HCT116 (cell line): Measurements from ENCODE around the gene FCHO2. TPM values are rescaled to one million over a fixed set of nuclear protein-coding genes. Genes with fewer than 3 reads are reported as not detected.

Source experiments
- ATAC-seq: fragments of 200-7000 bp; cut with Tn5 transposase; 2 replicates; pipeline ENCODE4 v1.9.1; 2020; ENCODE audit warnings: mild to moderate bottlenecking, moderate library complexity
- BruUV-seq: library from RNA; stranded (reverse); fragments of 400-500 nt; replicated peaks from 2 replicates; lab custom pipeline; 2021; lab: Mats Ljungman, UMichigan
- CTCF ChIA-PET: fragments of 300-600 bp; sonication (Branson Sonifier 250); formaldehyde crosslinking; loops from one replicate; lab custom pipeline; 2021; ENCODE audit warnings: antibody characterized with exemption; lab: Charles Lee
- POLR2A ChIA-PET: fragments of 300-600, 350-600 bp; sonication (Branson Sonifier 250); formaldehyde crosslinking; loops from one replicate; lab custom pipeline; 2021; ENCODE audit warnings: antibody characterized with exemption; lab: Charles Lee
- RAD21 ChIA-PET, 2 experiments: fragments of 300-600 bp; sonication (Branson Sonifier 250); formaldehyde crosslinking; loops; one replicate each; lab custom pipeline; 2023; ENCODE audit warnings: low total read pairs in 2 of 2; ENCODE audit not compliant: uncharacterized antibody in 2 of 2, unreplicated experiment in 2 of 2, low non-redundant PET in 1 of 2; lab: Charles Lee
- DNase-seq: peaks from one replicate; pipeline ENCODE4 v3.0.0-alpha.2; 2010; ENCODE audit warnings: low read depth, low spot score
- H2AFZ ChIP-seq: fragments of 200-600 bp; shearing (Covaris generic), sonication (generic); 2 replicates; pipeline ENCODE4 v1.6.1; 2017; ENCODE audit warnings: low read depth, mixed run types, mixed read lengths, antibody characterized with exemption, low read length; ENCODE audit not compliant: poor library complexity, severe bottlenecking
- H3K27ac ChIP-seq: 2 replicates; pipeline ENCODE4 v1.5.1; 2012; ENCODE audit warnings: low read depth, low read length
- H3K27me3 ChIP-seq: fragments of 200-600 bp; sonication (generic); 2 replicates; pipeline ENCODE4 v1.6.1; 2016; ENCODE audit warnings: mixed run types, low read length, mixed read lengths; ENCODE audit not compliant: insufficient read depth
- H3K36me3 ChIP-seq, 2 experiments: fragments of 200-500 bp in 1 of 2; fragments of 200-600 bp in 1 of 2; sonication (Bioruptor generic) in 1 of 2; sonication (generic) in 1 of 2; 2 replicates each; pipeline versions ENCODE4 v1.5.1 to v1.6.1; 2014 to 2016; ENCODE audit warnings: low read length in 2 of 2, inconsistent platforms in 1 of 2, mixed read lengths in 1 of 2, mixed run types in 1 of 2; ENCODE audit not compliant: insufficient read depth in 2 of 2, control insufficient read depth in 1 of 2
- H3K4me1 ChIP-seq, 2 experiments: fragments of 200-600 bp in 1 of 2; sonication (generic) in 1 of 2; 2 replicates each; pipeline versions ENCODE4 v1.5.1 to v1.6.1; 2012 to 2017; ENCODE audit warnings: low read length in 2 of 2, inconsistent platforms in 1 of 2, mild to moderate bottlenecking in 1 of 2, mixed read lengths in 1 of 2, mixed run types in 1 of 2, moderate library complexity in 1 of 2; ENCODE audit not compliant: insufficient read depth in 2 of 2, control insufficient read depth in 1 of 2
- H3K4me2 ChIP-seq: fragments of 200-600 bp; sonication (generic); 2 replicates; pipeline ENCODE4 v1.6.1; 2017; ENCODE audit warnings: mixed run types, low read length, mixed read lengths
- H3K4me3 ChIP-seq, 2 experiments: fragments of 200-600 bp in 1 of 2; sonication (generic) in 1 of 2; replicated peaks in 1 of 2; 2 replicates each; pipeline ENCODE4 v1.5.1; 2011 to 2016; ENCODE audit warnings: low read length in 2 of 2, control low read depth in 1 of 2, low read depth in 1 of 2, mild to moderate bottlenecking in 1 of 2, mixed read lengths in 1 of 2, mixed run types in 1 of 2
- H3K79me2 ChIP-seq: fragments of 200-600 bp; sonication (generic); 2 replicates; pipeline ENCODE4 v1.6.1; 2017; ENCODE audit warnings: mild to moderate bottlenecking, mixed run types, low read length, moderate library complexity, mixed read lengths; ENCODE audit not compliant: insufficient read depth
- H3K9ac ChIP-seq: fragments of 200-600 bp; sonication (generic); 2 replicates; pipeline ENCODE4 v1.6.1; 2016; ENCODE audit warnings: low read length, mixed read lengths
- H3K9me2 ChIP-seq: fragments of 200-600 bp; sonication (generic), shearing (Covaris generic); 2 replicates; pipeline ENCODE4 v1.6.1; 2017; ENCODE audit warnings: mixed run types, mild to moderate bottlenecking, moderate library complexity; ENCODE audit not compliant: insufficient read depth
- H3K9me3 ChIP-seq, 2 experiments: fragments of 200-500 bp in 1 of 2; fragments of 200-600 bp in 1 of 2; sonication (Bioruptor generic) in 1 of 2; sonication (generic) in 1 of 2; 2 replicates each; pipeline ENCODE4 v1.6.1; 2014 to 2017; ENCODE audit warnings: low read length in 2 of 2, mixed read lengths in 2 of 2, inconsistent platforms in 1 of 2, low read depth in 1 of 2, mild to moderate bottlenecking in 1 of 2, mixed run types in 1 of 2, moderate library complexity in 1 of 2; ENCODE audit not compliant: control insufficient read depth in 1 of 2, insufficient read depth in 1 of 2
- H4K20me1 ChIP-seq: fragments of 200-600 bp; sonication (generic), shearing (Covaris generic); 2 replicates; pipeline ENCODE4 v1.6.1; 2017; ENCODE audit warnings: mixed run types, mild to moderate bottlenecking, moderate library complexity; ENCODE audit not compliant: insufficient read depth
- CEBPB ChIP-seq: IDR thresholded peaks from 2 replicates; pipeline ENCODE4 v1.6.1; 2012; ENCODE audit warnings: low read depth
- EGR1 ChIP-seq: IDR thresholded peaks from 2 replicates; pipeline ENCODE4 v1.6.1; 2012; ENCODE audit warnings: low read depth
- EZH2phosphoT487 ChIP-seq: fragments of 200-600 bp; IDR thresholded peaks from 2 replicates; pipeline ENCODE4 v1.6.1; 2018; ENCODE audit warnings: antibody characterized with exemption, borderline replicate concordance
- JUND ChIP-seq: IDR thresholded peaks from 2 replicates; pipeline ENCODE4 v1.6.1; 2012
- RAD21 ChIP-seq: IDR thresholded peaks from 2 replicates; pipeline ENCODE4 v1.6.1; 2012; ENCODE audit warnings: low read depth, mild to moderate bottlenecking
- SP1 ChIP-seq: IDR thresholded peaks from 2 replicates; pipeline ENCODE4 v1.6.1; 2012; ENCODE audit warnings: low read depth
- intact Hi-C: fragments of 100-400 bp; cut with micrococcal nuclease; formaldehyde crosslinking; loops from 2 replicates; pipeline ENCODE4 v1.10.0; 2022
- total RNA-seq: library from RNA; stranded (reverse); gene quantifications from one replicate; pipeline ENCODE4 v1.2.1, GENCODE V29; 2021; ENCODE audit not compliant: unreplicated experiment
- TF ChIP-seq, protein P1 (sequence below): IDR thresholded peaks from 2 replicates; pipeline ENCODE4 v1.6.1; 2012; ENCODE audit warnings: low read depth

Gene FCHO2
- total RNA-seq, 1 experiment from 2014 or later: 18.7 TPM

DNA sequence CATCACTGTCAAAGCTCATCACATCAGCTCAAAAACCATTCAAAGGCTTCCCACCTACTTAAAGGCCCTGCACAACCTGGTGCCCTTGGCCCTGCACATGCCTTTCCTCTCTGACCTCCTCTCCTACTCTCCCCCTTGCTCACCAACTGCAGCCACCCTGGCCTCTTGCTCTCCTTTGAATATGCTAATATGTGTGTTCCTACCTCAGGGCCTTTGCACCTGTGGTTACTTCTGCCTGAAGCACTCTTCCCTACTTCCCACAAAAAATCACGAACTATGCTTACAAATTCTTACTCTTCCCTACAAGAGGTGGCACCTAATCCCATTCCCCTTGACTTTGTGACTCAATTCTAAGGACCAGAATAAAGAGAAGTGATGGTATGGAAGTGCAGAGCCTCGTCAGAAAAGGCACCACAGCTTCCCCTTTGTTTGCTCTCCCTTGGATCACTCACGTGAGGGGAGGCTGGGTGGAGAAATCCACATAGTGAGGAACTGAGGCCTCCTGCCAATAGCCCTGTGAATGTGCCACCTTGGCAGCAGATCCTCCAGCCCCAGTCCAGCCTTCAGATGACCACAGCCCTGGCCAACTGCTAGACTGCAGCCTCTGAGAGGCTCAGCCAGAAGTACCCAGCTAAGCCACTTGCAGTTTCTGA, 161.4 kb downstream of the FCHO2 start (continued):
- TF ChIP-seq CEBPB: no peak
- no peak for TF ChIP-seq RAD21

DNA sequence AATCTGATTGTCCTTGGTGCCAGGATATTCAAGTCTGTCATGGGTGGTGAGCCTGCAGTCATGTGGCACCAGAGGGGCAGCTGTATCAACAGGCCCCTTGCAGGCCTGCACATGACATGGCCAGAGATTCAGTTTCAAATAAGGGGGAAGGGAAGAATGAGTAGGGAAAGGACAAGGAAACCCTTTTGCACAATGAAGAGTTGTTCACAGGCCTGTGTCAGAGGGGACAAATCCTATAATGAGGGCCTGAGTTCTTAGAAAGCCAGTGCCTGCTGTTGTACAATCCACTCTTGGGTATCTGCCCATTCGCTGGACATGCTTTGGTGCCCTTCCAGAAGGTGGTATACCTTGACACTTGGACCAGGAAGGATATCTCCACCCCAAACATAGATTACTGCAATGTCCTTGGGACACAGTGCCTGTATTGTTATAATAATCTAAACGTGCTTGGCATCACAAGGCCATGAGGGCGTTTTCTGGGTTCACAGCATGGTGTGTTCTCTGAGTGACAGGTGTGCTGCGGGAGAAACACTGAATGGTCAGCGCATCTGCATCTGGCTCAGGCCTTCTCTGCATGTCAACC, 162.6 kb downstream of the FCHO2 start:
- TF ChIP-seq RAD21: no peak
- no peak for TF ChIP-seq SP1
- TF ChIP-seq, protein P1, sequence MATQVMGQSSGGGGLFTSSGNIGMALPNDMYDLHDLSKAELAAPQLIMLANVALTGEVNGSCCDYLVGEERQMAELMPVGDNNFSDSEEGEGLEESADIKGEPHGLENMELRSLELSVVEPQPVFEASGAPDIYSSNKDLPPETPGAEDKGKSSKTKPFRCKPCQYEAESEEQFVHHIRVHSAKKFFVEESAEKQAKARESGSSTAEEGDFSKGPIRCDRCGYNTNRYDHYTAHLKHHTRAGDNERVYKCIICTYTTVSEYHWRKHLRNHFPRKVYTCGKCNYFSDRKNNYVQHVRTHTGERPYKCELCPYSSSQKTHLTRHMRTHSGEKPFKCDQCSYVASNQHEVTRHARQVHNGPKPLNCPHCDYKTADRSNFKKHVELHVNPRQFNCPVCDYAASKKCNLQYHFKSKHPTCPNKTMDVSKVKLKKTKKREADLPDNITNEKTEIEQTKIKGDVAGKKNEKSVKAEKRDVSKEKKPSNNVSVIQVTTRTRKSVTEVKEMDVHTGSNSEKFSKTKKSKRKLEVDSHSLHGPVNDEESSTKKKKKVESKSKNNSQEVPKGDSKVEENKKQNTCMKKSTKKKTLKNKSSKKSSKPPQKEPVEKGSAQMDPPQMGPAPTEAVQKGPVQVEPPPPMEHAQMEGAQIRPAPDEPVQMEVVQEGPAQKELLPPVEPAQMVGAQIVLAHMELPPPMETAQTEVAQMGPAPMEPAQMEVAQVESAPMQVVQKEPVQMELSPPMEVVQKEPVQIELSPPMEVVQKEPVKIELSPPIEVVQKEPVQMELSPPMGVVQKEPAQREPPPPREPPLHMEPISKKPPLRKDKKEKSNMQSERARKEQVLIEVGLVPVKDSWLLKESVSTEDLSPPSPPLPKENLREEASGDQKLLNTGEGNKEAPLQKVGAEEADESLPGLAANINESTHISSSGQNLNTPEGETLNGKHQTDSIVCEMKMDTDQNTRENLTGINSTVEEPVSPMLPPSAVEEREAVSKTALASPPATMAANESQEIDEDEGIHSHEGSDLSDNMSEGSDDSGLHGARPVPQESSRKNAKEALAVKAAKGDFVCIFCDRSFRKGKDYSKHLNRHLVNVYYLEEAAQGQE: no peak
- no peak for TF ChIP-seq EZH2phosphoT487
- TF ChIP-seq EGR1: no peak
- TF ChIP-seq JUND: no peak
- Histone ChIP-seq H3K4me1 (peaks cover 0 to 22% of the 10 kb centered on the region in 2 experiments; a peak in 3 of 4 replicates), H3K27me3 (no peaks in the 10 kb centered on the region), H2AFZ (no peak overlapping the region), H3K4me3 (no peak overlapping the region), H3K9me2 (no peaks in the 10 kb centered on the region), H3K9ac (no peak overlapping the region), H3K4me2 (no peak overlapping the region), H3K9me3 (no peaks in the 10 kb centered on the region), H4K20me1 (no peaks in the 10 kb centered on the region), H3K27ac (no peak overlapping the region), H3K36me3 (no peaks in the 10 kb centered on the region), H3K79me2 (no peaks in the 10 kb centered on the region)
- DNase-seq: no peak
- ChIA-PET RAD21 (no interaction called here), POLR2A (no interaction called here), CTCF (no interaction called here)
- intact Hi-C loops: no loop called here
- BruUV-seq: no TSS peak
- ATAC-seq: no peak
